GM18868 (cell line): ENCODE results near the gene ULK3.

Experiments used
- ATAC-seq: cut with Tn5 transposase; IDR thresholded peaks from one replicate; pipeline ENCODE4 v1.9.1; 2021; ENCODE audit warnings: mild to moderate bottlenecking, moderate library complexity; ENCODE audit not compliant: unreplicated experiment

Gene ULK3

DNA sequence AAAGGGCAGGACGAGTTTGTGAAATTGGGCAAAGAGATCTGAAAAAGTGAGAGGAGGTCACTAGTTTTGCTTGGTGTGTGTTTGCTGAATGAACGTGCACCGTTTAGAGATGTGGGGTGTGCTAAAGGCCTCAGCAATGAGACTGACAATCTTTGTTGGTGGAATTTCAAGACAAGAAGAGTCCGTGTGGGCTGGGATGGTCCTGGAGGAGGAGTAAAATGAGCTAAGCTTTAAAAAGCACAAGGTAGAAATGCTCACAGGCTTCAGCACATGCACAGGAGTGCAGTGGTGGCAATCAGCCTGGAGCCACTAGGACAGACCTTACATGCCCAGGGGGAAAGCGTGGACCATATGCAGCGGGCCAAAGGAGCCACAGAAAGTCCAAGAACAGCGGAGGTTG is 18.0 kb downstream of the ULK3 start:
- no peak for ATAC-seq

DNA sequence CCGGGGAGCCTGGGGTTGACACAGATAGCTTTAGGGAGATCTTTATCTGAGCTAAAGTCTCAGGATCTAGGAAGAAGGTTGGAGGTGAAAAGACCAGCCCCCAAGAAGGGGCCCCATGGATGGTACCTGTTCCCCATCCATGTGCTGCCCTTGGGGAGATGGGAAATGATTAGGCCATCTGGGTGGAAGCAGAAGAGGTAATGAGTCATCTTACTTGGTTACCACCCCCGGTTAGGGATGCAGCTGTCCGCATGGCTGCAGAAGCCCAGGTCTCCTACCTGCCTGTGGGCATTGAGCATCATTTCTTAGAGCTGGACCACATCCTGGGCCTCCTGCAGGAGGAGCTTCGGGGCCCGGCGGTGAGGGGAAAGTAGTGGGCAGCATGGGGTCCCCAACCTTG is 19.6 kb downstream of the ULK3 start:
- no peak for ATAC-seq

- ATAC-seq: no peak
Measured at GRCh38 chr15:74822233-74822632, 20.7 kb downstream of the ULK3 start.

- ATAC-seq: no peak
Measured at GRCh38 chr15:74821790-74822158, 21.2 kb downstream of the ULK3 start.

- peak; percentile 53 for ATAC-seq
Measured at GRCh38 chr15:74821091-74821789, 21.7 kb downstream of the ULK3 start.

GRCh38 chr15:74820056-74820455 is 22.9 kb downstream of the ULK3 start:
- ATAC-seq: no peak

- no peak for ATAC-seq
Measured at GRCh38 chr15:74817370-74817737, 25.6 kb downstream of the ULK3 start.

DNA sequence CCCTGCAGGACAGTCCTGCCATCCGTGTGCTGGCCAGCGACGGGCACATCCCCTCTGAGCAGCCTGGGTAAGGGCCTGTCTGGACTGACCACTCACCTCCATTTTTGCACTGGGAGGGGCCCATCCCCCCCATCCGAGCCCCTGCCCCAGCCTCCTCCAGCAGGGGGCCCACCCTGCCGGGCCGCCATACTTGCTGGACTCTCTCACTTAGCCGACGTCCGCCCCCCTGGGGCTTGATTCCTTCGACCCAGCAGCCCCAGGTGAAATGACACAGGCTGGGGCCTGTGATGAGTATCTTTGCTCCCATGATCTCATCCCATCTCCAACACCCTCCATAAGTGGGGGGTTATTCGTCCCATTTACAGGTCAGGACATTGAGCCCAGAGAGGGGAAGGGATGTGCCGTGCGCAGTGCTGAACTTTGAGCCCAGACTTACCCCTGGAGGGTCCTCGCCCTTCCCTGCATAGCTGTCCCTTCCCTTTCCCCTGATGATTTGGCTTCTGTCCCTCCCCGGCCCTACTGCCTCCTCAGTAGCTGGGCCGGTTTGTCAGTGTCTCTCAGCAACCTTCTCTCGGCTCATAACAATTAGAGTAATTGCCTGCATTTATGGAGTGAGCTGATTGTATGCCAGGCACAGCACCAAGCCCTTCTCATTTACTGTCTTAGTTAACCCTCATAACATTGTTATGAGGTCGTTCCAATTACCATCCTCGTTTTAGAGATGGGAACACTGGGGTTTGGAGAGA is 26.2 kb downstream of the ULK3 start:
- no peak for ATAC-seq

- no peak for ATAC-seq
Measured at GRCh38 chr15:74815961-74816360, 27.0 kb downstream of the ULK3 start.

GRCh38 chr15:74815121-74815934 is 27.6 kb downstream of the ULK3 start:
- ATAC-seq: no peak

DNA sequence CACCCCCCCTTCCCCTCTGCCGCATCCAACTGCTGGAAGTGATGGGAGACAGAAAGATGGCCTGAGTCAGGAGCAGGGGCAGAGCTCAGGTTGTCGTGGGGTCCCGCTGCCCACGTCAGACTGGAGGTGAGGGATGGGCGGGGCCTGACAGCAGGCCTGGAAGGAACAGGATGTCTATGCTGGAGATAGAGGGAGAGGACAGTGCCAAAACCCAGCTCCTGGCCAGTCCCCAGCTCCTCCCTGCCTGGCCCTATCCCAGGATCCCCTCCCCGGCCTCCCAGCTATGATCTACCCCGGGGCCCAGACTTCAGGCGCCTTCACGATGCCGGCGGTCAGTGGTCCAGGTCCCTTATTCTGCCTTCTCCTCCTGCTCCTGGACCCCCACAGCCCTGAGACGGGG is 30.4 kb downstream of the ULK3 start, which contains the start of gene LMAN1L:
Gene LMAN1L (plus strand): TSS at position 303 of the 400 bp plus-strand sequence. CDS start 20 bp downstream, at position 323.
- ATAC-seq: no peak

- no peak for ATAC-seq
Measured at GRCh38 chr15:74809956-74810355, 33.0 kb downstream of the ULK3 start.

GRCh38 chr15:74809242-74809641 is 33.7 kb downstream of the ULK3 start:
- no peak for ATAC-seq

- ATAC-seq: no peak
Measured at GRCh38 chr15:74808840-74809229, 34.1 kb downstream of the ULK3 start.

- ATAC-seq: no peak
Measured at GRCh38 chr15:74808078-74808839, 34.7 kb downstream of the ULK3 start.

GRCh38 chr15:74807282-74807681 is 35.7 kb downstream of the ULK3 start:
- no peak for ATAC-seq

DNA sequence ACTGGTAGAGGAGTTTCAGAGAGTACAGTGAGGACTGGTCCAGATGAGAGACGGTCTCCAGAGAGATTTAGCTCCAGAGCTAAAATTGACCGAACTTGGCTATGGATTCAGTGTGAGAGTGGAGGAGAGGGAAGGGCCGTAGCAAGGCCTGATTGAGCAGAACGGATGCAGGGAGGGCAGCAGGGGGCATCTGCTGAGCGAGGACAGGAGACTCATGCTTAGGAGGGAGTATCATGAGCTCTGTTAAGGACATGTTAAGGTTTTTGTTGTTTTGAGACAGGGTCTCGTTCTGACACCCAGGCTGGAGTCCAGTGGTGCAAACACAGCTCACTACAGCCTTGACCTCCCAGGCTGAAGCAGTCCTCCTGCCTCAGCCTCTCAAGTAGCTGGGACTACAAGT is 38.0 kb downstream of the ULK3 start:
- no peak for ATAC-seq

DNA sequence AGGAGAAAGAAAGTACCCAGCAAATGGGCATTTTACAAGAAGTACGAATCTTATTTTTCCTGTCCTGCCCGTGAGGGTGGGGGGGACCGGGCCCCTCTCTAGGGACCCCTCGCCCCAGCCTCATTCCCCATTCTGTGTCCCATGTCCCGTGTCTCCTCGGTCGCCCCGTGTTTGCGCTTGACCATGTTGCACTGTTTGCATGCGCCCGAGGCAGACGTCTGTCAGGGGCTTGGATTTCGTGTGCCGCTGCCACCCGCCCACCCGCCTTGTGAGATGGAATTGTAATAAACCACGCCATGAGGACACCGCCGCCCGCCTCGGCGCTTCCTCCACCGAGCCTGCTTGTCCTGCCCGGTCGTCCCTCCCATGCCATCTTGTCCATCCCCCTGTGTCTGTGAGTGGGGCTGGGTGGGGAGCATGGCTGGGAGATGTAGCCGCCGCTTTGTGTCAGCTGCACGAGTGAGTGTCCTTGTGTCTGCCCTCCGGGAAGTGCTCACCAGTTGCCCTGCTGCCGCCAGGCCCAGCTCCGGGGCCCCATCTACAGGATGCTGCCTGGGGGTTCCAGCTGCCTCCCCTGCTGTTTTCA is 40.0 kb downstream of the ULK3 start:
- ATAC-seq: no peak

GRCh38 chr15:74802290-74802689 is 40.7 kb downstream of the ULK3 start:
- no peak for ATAC-seq

GRCh38 chr15:74801311-74801997 is 41.5 kb downstream of the ULK3 start:
- no peak for ATAC-seq
